Astrocyte (in vitro differentiated cells and primary cell): ENCODE data around the gene FOXP3. TPM values are rescaled to one million over a fixed set of nuclear protein-coding genes. Genes with fewer than 3 reads are reported as not detected.
A peak's percentile ranks its signal among the peaks of the same experiment; 100 is the strongest.

Experiments used
- DNase-seq: peaks from one replicate; pipeline ENCODE4 v3.0.0-alpha.2; 2010; ENCODE audit warnings: low read depth
- FAIRE-seq: peaks from 2 replicates; lab custom pipeline; 2011; peaks lifted over from hg19 to GRCh38; lab: Jason Lieb, UNC
- H2AFZ ChIP-seq: 2 replicates; pipeline ENCODE4 v1.6.0; 2012; ENCODE audit warnings: low read depth, low read length, inconsistent platforms
- H3K27ac ChIP-seq: 2 replicates; pipeline ENCODE4 v1.5.1; 2011; ENCODE audit warnings: low read depth, low read length, inconsistent platforms
- H3K27me3 ChIP-seq: 2 replicates; pipeline ENCODE4 v1.6.0; 2011; ENCODE audit warnings: low read length, inconsistent platforms; ENCODE audit not compliant: insufficient read depth
- H3K36me3 ChIP-seq: 2 replicates; pipeline ENCODE4 v1.5.1; 2011; ENCODE audit warnings: low read length, inconsistent platforms; ENCODE audit not compliant: insufficient read depth
- H3K4me1 ChIP-seq: 2 replicates; pipeline ENCODE4 v1.5.1; 2011; ENCODE audit warnings: low read length, inconsistent platforms; ENCODE audit not compliant: insufficient read depth
- H3K4me2 ChIP-seq: 2 replicates; pipeline ENCODE4 v1.6.0; 2012; ENCODE audit warnings: low read length, inconsistent platforms
- H3K4me3 ChIP-seq: 2 replicates; pipeline ENCODE4 v1.5.1; 2011; ENCODE audit warnings: low read depth, mild to moderate bottlenecking, low read length, inconsistent platforms; ENCODE audit not compliant: insufficient read depth
- H3K79me2 ChIP-seq: 2 replicates; pipeline ENCODE4 v1.6.0; 2012; ENCODE audit warnings: mild to moderate bottlenecking, low read length, inconsistent platforms; ENCODE audit not compliant: insufficient read depth
- H3K9ac ChIP-seq: 2 replicates; pipeline ENCODE4 v1.6.0; 2012; ENCODE audit warnings: mild to moderate bottlenecking, low read length, inconsistent platforms
- H3K9me3 ChIP-seq: 2 replicates; pipeline ENCODE4 v1.5.1; 2012; ENCODE audit warnings: low read depth, mild to moderate bottlenecking, low read length, inconsistent platforms; ENCODE audit not compliant: insufficient read depth
- H4K20me1 ChIP-seq: 2 replicates; pipeline ENCODE4 v1.6.0; 2012; ENCODE audit warnings: low read length, inconsistent platforms; ENCODE audit not compliant: insufficient read depth
- H3K27ac Mint-ChIP-seq: one replicate; pipeline ENCODE4 v1.8.0; 2021; ENCODE audit warnings: mild to moderate bottlenecking, mixed read lengths; ENCODE audit not compliant: unreplicated experiment
- H3K27me3 Mint-ChIP-seq: one replicate; pipeline ENCODE4 v1.8.0; 2021; ENCODE audit warnings: low read depth, mixed read lengths; ENCODE audit not compliant: unreplicated experiment
- H3K36me3 Mint-ChIP-seq: one replicate; pipeline ENCODE4 v1.8.0; 2021; ENCODE audit warnings: low read depth, mixed read lengths; ENCODE audit not compliant: unreplicated experiment
- H3K4me1 Mint-ChIP-seq: one replicate; pipeline ENCODE4 v1.8.0; 2021; ENCODE audit warnings: low read depth, mixed read lengths; ENCODE audit not compliant: unreplicated experiment
- H3K4me3 Mint-ChIP-seq: one replicate; pipeline ENCODE4 v1.8.0; 2021; ENCODE audit warnings: mild to moderate bottlenecking, moderate library complexity, mixed read lengths; ENCODE audit not compliant: unreplicated experiment
- H3K9me3 Mint-ChIP-seq: one replicate; pipeline ENCODE4 v1.8.0; 2021; ENCODE audit warnings: mild to moderate bottlenecking, mixed read lengths; ENCODE audit not compliant: unreplicated experiment
- CTCF ChIP-seq: IDR thresholded peaks from 2 replicates; pipeline ENCODE4 v1.5.1; 2011; ENCODE audit warnings: low read depth, mild to moderate bottlenecking, inconsistent platforms, low read length, moderate library complexity; ENCODE audit not compliant: insufficient read depth
- EZH2 ChIP-seq: IDR thresholded peaks from 2 replicates; pipeline ENCODE4 v1.6.1; 2012; ENCODE audit warnings: mild to moderate bottlenecking, low read length, inconsistent platforms; ENCODE audit not compliant: insufficient read depth
- total RNA-seq: library from RNA; stranded (reverse); gene quantifications from 2 replicates; pipeline ENCODE4 v1.2.1, GENCODE V29; 2021

Gene FOXP3
- total RNA-seq, 1 donor from 2014 or later: 0.09 TPM

DNA sequence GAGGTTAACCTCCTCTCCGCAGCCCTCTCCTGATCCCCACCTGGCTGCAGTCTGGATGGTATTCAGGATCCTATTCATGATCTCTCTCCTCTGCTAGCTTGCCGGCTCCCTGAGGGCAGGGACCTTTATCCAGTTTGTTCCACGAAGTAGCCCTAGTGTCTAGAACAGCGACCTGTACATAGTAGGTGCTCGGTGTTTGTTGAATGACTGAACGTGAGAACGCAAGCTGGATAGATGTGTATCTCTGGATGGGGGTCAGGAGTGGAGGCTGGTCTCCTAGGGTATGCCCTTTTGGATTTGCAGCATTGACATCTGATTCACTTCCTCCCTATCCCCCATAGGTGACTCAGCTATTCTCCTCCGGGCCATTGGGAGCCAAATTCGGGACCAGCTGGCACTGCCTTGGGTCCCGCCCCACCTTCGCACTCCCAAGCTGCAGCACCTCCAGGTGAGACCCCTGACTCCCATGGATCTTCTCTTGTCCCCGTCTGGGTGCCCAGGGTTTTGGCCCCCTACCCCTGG, 21.9 kb downstream of the FOXP3 start:
- H3K4me1 Mint-ChIP-seq: no peaks in the 10 kb centered on the region
- no peaks in the 10 kb centered on the region for H3K36me3 Mint-ChIP-seq
- Histone ChIP-seq H3K79me2 (no peaks in the 10 kb centered on the region), H2AFZ (no peak overlapping the region), H3K4me2 (no peak overlapping the region), H3K4me1 (no peaks in the 10 kb centered on the region), H3K9ac (no peak overlapping the region), H3K27me3 (no peaks in the 10 kb centered on the region), H3K9me3 (no peaks in the 10 kb centered on the region), H3K4me3 (no peak overlapping the region), H4K20me1 (no peaks in the 10 kb centered on the region), H3K27ac (no peak overlapping the region), H3K36me3 (no peaks in the 10 kb centered on the region)
- FAIRE-seq (peak; percentile 43), DNase-seq (no peak)
- H3K27ac Mint-ChIP-seq: no peak overlapping the region
- no peaks in the 10 kb centered on the region for H3K27me3 Mint-ChIP-seq
- TF ChIP-seq CTCF (no peak), EZH2 (no peak)
- no peaks in the 10 kb centered on the region for H3K9me3 Mint-ChIP-seq
- H3K4me3 Mint-ChIP-seq: no peak overlapping the region

GRCh38 chrX:49238735-49239134, 25.8 kb downstream of the FOXP3 start:
- Mint-ChIP-seq H3K27ac (no peak overlapping the region), H3K36me3 (no peaks in the 10 kb centered on the region), H3K4me1 (no peaks in the 10 kb centered on the region), H3K9me3 (no peaks in the 10 kb centered on the region), H3K27me3 (no peaks in the 10 kb centered on the region), H3K4me3 (no peak overlapping the region)
- H3K9ac ChIP-seq: no peak overlapping the region
- no peak overlapping the region for H3K4me3 ChIP-seq
- H3K4me2 ChIP-seq: no peak overlapping the region
- H3K27me3 ChIP-seq: no peaks in the 10 kb centered on the region
- DNase-seq (no peak), FAIRE-seq (no peak)
- H3K9me3 ChIP-seq: no peaks in the 10 kb centered on the region
- H3K36me3 ChIP-seq: no peaks in the 10 kb centered on the region
- no peak overlapping the region for H3K27ac ChIP-seq
- no peaks in the 10 kb centered on the region for H4K20me1 ChIP-seq
- no peaks in the 10 kb centered on the region for H3K4me1 ChIP-seq
- no peak overlapping the region for H2AFZ ChIP-seq
- TF ChIP-seq CTCF: no peak
- no peak for TF ChIP-seq EZH2
- H3K79me2 ChIP-seq: no peaks in the 10 kb centered on the region

DNA sequence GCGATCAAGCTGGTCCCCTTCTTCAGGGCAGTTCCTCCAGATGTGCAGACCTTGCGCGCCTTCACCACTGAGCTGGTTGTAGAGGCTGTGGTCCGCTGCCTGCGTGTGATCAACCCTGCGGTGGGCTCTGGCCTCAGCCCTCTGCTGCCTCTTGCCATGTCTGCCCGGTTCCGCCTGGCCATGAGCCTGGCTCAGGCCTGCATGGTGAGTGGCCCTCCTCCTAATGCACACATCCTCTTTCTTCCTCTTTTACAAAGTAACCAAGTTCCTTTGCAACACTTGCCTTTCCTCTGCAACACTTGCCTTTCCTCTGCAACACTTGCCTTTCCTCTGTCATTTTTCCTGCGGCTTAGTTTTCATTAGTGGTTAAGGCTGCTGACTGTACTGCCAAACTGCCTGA, 27.4 kb downstream of the FOXP3 start:
- TF ChIP-seq EZH2 (no peak), CTCF (no peak)
- Mint-ChIP-seq H3K4me3 (peak overlapping the region; percentile 45), H3K27me3 (no peaks in the 10 kb centered on the region), H3K4me1 (no peaks in the 10 kb centered on the region), H3K27ac (no peak overlapping the region), H3K36me3 (no peaks in the 10 kb centered on the region), H3K9me3 (no peaks in the 10 kb centered on the region)
- H2AFZ ChIP-seq: no peak overlapping the region
- FAIRE-seq (no peak), DNase-seq (no peak)
- no peaks in the 10 kb centered on the region for H3K79me2 ChIP-seq
- no peak overlapping the region for H3K27ac ChIP-seq
- H3K4me1 ChIP-seq: no peaks in the 10 kb centered on the region
- H3K9ac ChIP-seq: no peak overlapping the region
- no peaks in the 10 kb centered on the region for H4K20me1 ChIP-seq
- no peak overlapping the region for H3K4me2 ChIP-seq
- H3K4me3 ChIP-seq: no peak overlapping the region
- no peaks in the 10 kb centered on the region for H3K36me3 ChIP-seq
- no peaks in the 10 kb centered on the region for H3K9me3 ChIP-seq
- no peaks in the 10 kb centered on the region for H3K27me3 ChIP-seq
